HG03060 (cell line): Measurements from ENCODE around the gene LAMTOR4.
"Not testable (repeated sequence)": the region's sequence is repeated elsewhere in the genome, so short reads cannot be mapped to it uniquely, and the experiment has no call there.

Source experiments
- ATAC-seq: cut with Tn5 transposase; IDR thresholded peaks from one replicate; pipeline ENCODE4 v1.9.1; 2021; ENCODE audit warnings: low read depth, moderate number of reproducible peaks; ENCODE audit not compliant: unreplicated experiment

Gene LAMTOR4

GRCh38 chr7:100122067-100122466, 26.7 kb upstream of the LAMTOR4 start:
- ATAC-seq = no peak

GRCh38 chr7:100122568-100122967, 26.1 kb upstream of the LAMTOR4 start:
- ATAC-seq = no peak

GRCh38 chr7:100124301-100125230, 24.2 kb upstream of the LAMTOR4 start:
- ATAC-seq = no peak

GRCh38 chr7:100126239-100126930, 22.3 kb upstream of the LAMTOR4 start:
- no peak for ATAC-seq

- no peak for ATAC-seq
Measured at GRCh38 chr7:100126931-100127865, 21.5 kb upstream of the LAMTOR4 start, which contains the start of gene MBLAC1. Gene MBLAC1 (plus strand): TSS chr7:100126967. CDS start chr7:100127396, 429 bp downstream.

GRCh38 chr7:100127866-100128636, 20.7 kb upstream of the LAMTOR4 start:
- ATAC-seq = no peak

GRCh38 chr7:100128637-100128963, 20.1 kb upstream of the LAMTOR4 start:
- no peak for ATAC-seq

- ATAC-seq = not testable (repeated sequence)
Measured at GRCh38 chr7:100130220-100130607, 18.5 kb upstream of the LAMTOR4 start.

- no peak for ATAC-seq
Measured at GRCh38 chr7:100130608-100131453, 17.9 kb upstream of the LAMTOR4 start.

GRCh38 chr7:100132126-100132525, 16.6 kb upstream of the LAMTOR4 start:
- no peak for ATAC-seq

- ATAC-seq = no peak
Measured at GRCh38 chr7:100132697-100133151, 16.0 kb upstream of the LAMTOR4 start.

- ATAC-seq = no peak
Measured at GRCh38 chr7:100137851-100138760, 10.6 kb upstream of the LAMTOR4 start.

GRCh38 chr7:100141555-100141949, 7.2 kb upstream of the LAMTOR4 start:
- ATAC-seq = no peak

- ATAC-seq = no peak
Measured at GRCh38 chr7:100142461-100142860, 6.3 kb upstream of the LAMTOR4 start.

- not testable (repeated sequence) for ATAC-seq
Measured at GRCh38 chr7:100146350-100146749, 2.4 kb upstream of the LAMTOR4 start.

- no peak for ATAC-seq
Measured at GRCh38 chr7:100147278-100147677, 1.4 kb upstream of the LAMTOR4 start.

- ATAC-seq = no peak
Measured at GRCh38 chr7:100148225-100148558, 526 bp upstream of the LAMTOR4 start.

- no peak for ATAC-seq
Measured at GRCh38 chr7:100152404-100152803, 3.7 kb downstream of the LAMTOR4 start.
